Measurements from ENCODE around the gene OR4K17. TPM values are rescaled to one million over a fixed set of nuclear protein-coding genes. Genes with fewer than 3 reads are reported as not detected.
"Not testable (repeated sequence)": the region's sequence is repeated elsewhere in the genome, so short reads cannot be mapped to it uniquely, and the experiment has no call there.

The OR4K17 gene
- polyA plus RNA-seq (2011; rRNA removed), result not detected in 2 replicates
- polyA minus RNA-seq (2011; rRNA and poly(A)+ RNA removed), result not detected in 2 replicates

- ChIA-PET POLR2A (no interaction called here), CTCF (no interaction called here)
- no peak for DNase-seq (ENCODE audit: low read depth)
- no peaks in the 10 kb centered on the region for H3K27me3 ChIP-seq (ENCODE audit: control insufficient read depth, insufficient read depth, low read length)
- no peak for TF ChIP-seq CTCF (IDR thresholded peaks at IDR 0.05; ENCODE audit: insufficient read depth, low read depth, low read length)
- H3K4me3 ChIP-seq (ENCODE audit: low read depth, low read length), result no peak within 1 kb of the TSS
- H3K36me3 ChIP-seq (ENCODE audit: control insufficient read depth, insufficient read depth, low read length), result no peaks in the 10 kb centered on the region
Observed at GRCh38 chr14:20110438-20110837, at the start of gene OR4K17. TSS of gene OR4K17 (plus strand) at chr14:20110739. CDS start at chr14:20117500, 6,761 bp downstream.

- ChIA-PET CTCF (no interaction called here), POLR2A (no interaction called here)
- no peaks in the 10 kb centered on the region for H3K36me3 ChIP-seq (ENCODE audit: control insufficient read depth, insufficient read depth, low read length)
Observed at GRCh38 chr14:20092050-20092449, 18.5 kb upstream of the OR4K17 start.

GRCh38 chr14:20093442-20093841, 17.1 kb upstream of the OR4K17 start:
- POLR2A ChIA-PET, result no interaction called here
- Histone ChIP-seq H3K4me3 (ENCODE audit: low read depth, low read length) (no peak overlapping the region), H3K36me3 (ENCODE audit: control insufficient read depth, insufficient read depth, low read length) (no peaks in the 10 kb centered on the region), H3K27me3 (ENCODE audit: control insufficient read depth, insufficient read depth, low read length) (no peaks in the 10 kb centered on the region)
- DNase-seq (ENCODE audit: low read depth), result no peak
- TF ChIP-seq CTCF (IDR thresholded peaks at IDR 0.05; ENCODE audit: insufficient read depth, low read depth, low read length), result no peak
- CTCF ChIA-PET, result no interaction called here

More at GRCh38 chr14:20092050-20092449, 18.5 kb upstream of the OR4K17 start:
- DNase-seq (ENCODE audit: low read depth), result no peak
- Histone ChIP-seq H3K4me3 (ENCODE audit: low read depth, low read length) (no peak overlapping the region), H3K27me3 (ENCODE audit: control insufficient read depth, insufficient read depth, low read length) (no peaks in the 10 kb centered on the region)
- no peak for TF ChIP-seq CTCF (IDR thresholded peaks at IDR 0.05; ENCODE audit: insufficient read depth, low read depth, low read length)

- H3K36me3 ChIP-seq (ENCODE audit: control insufficient read depth, insufficient read depth, low read length); H3K4me3 ChIP-seq (ENCODE audit: low read depth, low read length); DNase-seq (ENCODE audit: low read depth); POLR2A ChIA-PET; H3K27me3 ChIP-seq (ENCODE audit: control insufficient read depth, insufficient read depth, low read length); CTCF ChIA-PET: not testable (repeated sequence)
Observed at GRCh38 chr14:20098926-20099770, 11.4 kb upstream of the OR4K17 start.

GRCh38 chr14:20112321-20112720, 1.8 kb downstream of the OR4K17 start:
- TF ChIP-seq CTCF (IDR thresholded peaks at IDR 0.05; ENCODE audit: insufficient read depth, low read depth, low read length), result no peak
- POLR2A ChIA-PET, result no interaction called here
- no peak for DNase-seq (ENCODE audit: low read depth)
- CTCF ChIA-PET, result no interaction called here
- Histone ChIP-seq H3K4me3 (ENCODE audit: low read depth, low read length) (no peak overlapping the region), H3K36me3 (ENCODE audit: control insufficient read depth, insufficient read depth, low read length) (no peaks in the 10 kb centered on the region), H3K27me3 (ENCODE audit: control insufficient read depth, insufficient read depth, low read length) (no peaks in the 10 kb centered on the region)

- no peak for TF ChIP-seq CTCF (IDR thresholded peaks at IDR 0.05; ENCODE audit: insufficient read depth, low read depth, low read length)
- Histone ChIP-seq H3K27me3 (ENCODE audit: control insufficient read depth, insufficient read depth, low read length) (no peaks in the 10 kb centered on the region), H3K36me3 (ENCODE audit: control insufficient read depth, insufficient read depth, low read length) (no peaks in the 10 kb centered on the region), H3K4me3 (ENCODE audit: low read depth, low read length) (no peak overlapping the region)
- CTCF ChIA-PET, result no interaction called here
- POLR2A ChIA-PET, result no interaction called here
- DNase-seq (ENCODE audit: low read depth), result no peak
Observed at GRCh38 chr14:20116748-20117147, 6.2 kb downstream of the OR4K17 start.
